Coronary artery (tissue), 2 donors: ENCODE results near the gene DNAJC11.

Experiments
- DNase-seq: peaks from one replicate; pipeline ENCODE4 v3.0.0-alpha.2; 2017; ENCODE audit warnings: low spot score
- H3K27ac ChIP-seq, 2 donors: fragments of 200-600 bp; sonication (generic); one replicate each; pipeline ENCODE4 v1.5.1; 2016 to 2019
- H3K4me3 ChIP-seq: fragments of 200-600 bp; sonication (generic); 2 replicates; pipeline ENCODE4 v1.5.1; 2016; ENCODE audit warnings: mild to moderate bottlenecking, moderate library complexity
- CTCF ChIP-seq: fragments of 200-600 bp; sonication (generic); IDR thresholded peaks from one replicate; pipeline ENCODE4 v1.5.1; 2019; ENCODE audit warnings: antibody characterized with exemption

DNAJC11 gene

GRCh38 chr1:6625584-6626149 is 75.9 kb downstream of the DNAJC11 start:
- peak overlapping the region; percentile 87 for H3K4me3 ChIP-seq
- H3K27ac ChIP-seq = peak overlapping the region; percentile 94 to 95
- TF ChIP-seq CTCF = no peak
- DNase-seq = no peak

GRCh38 chr1:6624710-6625583 is 76.7 kb downstream of the DNAJC11 start, which contains the start of gene THAP3:
TSS of gene THAP3 (plus strand) at chr1:6624868. CDS start at chr1:6625219, 351 bp downstream.
- TF ChIP-seq CTCF = no peak
- Histone ChIP-seq H3K27ac (peak within 1 kb of the TSS; percentile 94 to 95), H3K4me3 (peak within 1 kb of the TSS; percentile 87)
- DNase-seq = peak; percentile 89

GRCh38 chr1:6623269-6623965 is 78.2 kb downstream of the DNAJC11 start:
- Histone ChIP-seq H3K27ac (no peak overlapping the region), H3K4me3 (no peak overlapping the region)
- no peak for TF ChIP-seq CTCF
- no peak for DNase-seq

GRCh38 chr1:6622396-6623152 is 79.0 kb downstream of the DNAJC11 start:
- no peak for TF ChIP-seq CTCF
- no peak overlapping the region for H3K27ac ChIP-seq
- no peak overlapping the region for H3K4me3 ChIP-seq
- DNase-seq = no peak

- no peak for DNase-seq
Observed at GRCh38 chr1:6621429-6622391, 79.9 kb downstream of the DNAJC11 start.

More at GRCh38 chr1:6621429-6622391, 79.9 kb downstream of the DNAJC11 start:
- no peak overlapping the region for H3K27ac ChIP-seq
- no peak for TF ChIP-seq CTCF
- no peak overlapping the region for H3K4me3 ChIP-seq
